Endothelial cell of umbilical vein (primary cell): ENCODE measurements around the gene ZNF800. TPM values are rescaled to one million over a fixed set of nuclear protein-coding genes. Genes with fewer than 3 reads are reported as not detected.

Experiments
- BruUV-seq: library from RNA; stranded (reverse); fragments of 400-500 nt; replicated peaks from 2 replicates; lab custom pipeline; 2021; lab: Mats Ljungman, UMichigan
- CTCF ChIA-PET: fragments of 300-600, 350-600 bp; sonication (Branson Sonifier 250); formaldehyde crosslinking; loops from one replicate; lab custom pipeline; 2021; ENCODE audit warnings: antibody characterized with exemption, inconsistent platforms; lab: Charles Lee
- POLR2A ChIA-PET: fragments of 300-600, 350-600 bp; sonication (Branson Sonifier 250); formaldehyde crosslinking; loops from one replicate; lab custom pipeline; 2021; ENCODE audit warnings: antibody characterized with exemption, inconsistent platforms; lab: Charles Lee
- DNase-seq: peaks from one replicate; pipeline ENCODE4 v3.0.0-alpha.2; 2011; ENCODE audit warnings: low read depth, low spot score
- FAIRE-seq: peaks from 2 replicates; lab custom pipeline; 2011; peaks lifted over from hg19 to GRCh38; lab: Jason Lieb, UNC
- H2AFZ ChIP-seq: 2 replicates; pipeline ENCODE4 v1.6.0; 2012; ENCODE audit warnings: low read depth, low read length, control low read depth, inconsistent platforms
- H3K27ac ChIP-seq: 2 replicates; pipeline ENCODE4 v1.5.1; 2011; ENCODE audit warnings: low read depth, mild to moderate bottlenecking, control low read depth, low read length, moderate library complexity; ENCODE audit not compliant: insufficient read depth
- H3K27me3 ChIP-seq, 2 experiments: 2 replicates each; pipeline versions ENCODE4 v1.6.0 to v1.6.1; 2011; ENCODE audit warnings: low read length in 2 of 2, mixed read lengths in 1 of 2; ENCODE audit not compliant: control insufficient read depth in 2 of 2, insufficient read depth in 2 of 2
- H3K36me3 ChIP-seq, 2 experiments: 2 replicates in 1 of 2; 3 replicates in 1 of 2; pipeline ENCODE4 v1.5.1; 2011; ENCODE audit warnings: low read length in 2 of 2, mild to moderate bottlenecking in 1 of 2, moderate library complexity in 1 of 2; ENCODE audit not compliant: control insufficient read depth in 2 of 2, insufficient read depth in 2 of 2; ENCODE audit errors: extremely low read depth in 1 of 2
- H3K4me1 ChIP-seq: 3 replicates; pipeline ENCODE4 v1.5.1; 2011; ENCODE audit warnings: mild to moderate bottlenecking, low read length; ENCODE audit not compliant: control insufficient read depth, insufficient read depth; ENCODE audit errors: extremely low read depth
- H3K4me2 ChIP-seq: 2 replicates; pipeline ENCODE4 v1.6.1; 2011; ENCODE audit warnings: low read length, control low read depth, mixed read lengths; ENCODE audit not compliant: insufficient read depth
- H3K4me3 ChIP-seq, 3 experiments: fragments of 200-600 bp in 1 of 3; sonication (generic), shearing (Covaris generic) in 1 of 3; replicated peaks in 1 of 3; 2 replicates each; pipeline ENCODE4 v1.5.1; 2011 to 2016; ENCODE audit warnings: control low read depth in 3 of 3, low read length in 3 of 3, mild to moderate bottlenecking in 2 of 3, inconsistent platforms in 1 of 3, low read depth in 1 of 3, moderate library complexity in 1 of 3; ENCODE audit not compliant: insufficient read depth in 1 of 3
- H3K79me2 ChIP-seq: 2 replicates; pipeline ENCODE4 v1.6.0; 2012; ENCODE audit warnings: low read length, inconsistent platforms; ENCODE audit not compliant: control insufficient read depth, insufficient read depth
- H3K9ac ChIP-seq: replicated peaks from 2 replicates; pipeline ENCODE3; 2011; ENCODE audit warnings: low read length, control low read depth; ENCODE audit not compliant: insufficient read depth; ENCODE audit errors: extremely low read depth
- H3K9me1 ChIP-seq: replicated peaks from 3 replicates; pipeline ENCODE4 v1.6.0; 2011; ENCODE audit warnings: mild to moderate bottlenecking, low read length; ENCODE audit not compliant: control insufficient read depth, insufficient read depth; ENCODE audit errors: extremely low read depth
- H3K9me3 ChIP-seq: replicated peaks from 2 replicates; pipeline ENCODE4 v1.5.1; 2012; ENCODE audit warnings: low read length, inconsistent platforms; ENCODE audit not compliant: control insufficient read depth, insufficient read depth
- H4K20me1 ChIP-seq: replicated peaks from 2 replicates; pipeline ENCODE3; 2011; ENCODE audit warnings: mild to moderate bottlenecking, low read length; ENCODE audit not compliant: control insufficient read depth, insufficient read depth; ENCODE audit errors: extremely low read depth
- EZH2 ChIP-seq: IDR thresholded peaks from 2 replicates; pipeline ENCODE4 v1.6.1; 2012; ENCODE audit warnings: borderline replicate concordance, low read depth, mild to moderate bottlenecking, moderate library complexity, low read length, inconsistent platforms; ENCODE audit not compliant: severe bottlenecking
- FOS ChIP-seq: IDR thresholded peaks from 2 replicates; pipeline ENCODE4 v1.6.1; 2011; ENCODE audit warnings: mild to moderate bottlenecking, low read length, moderate library complexity, borderline replicate concordance; ENCODE audit not compliant: insufficient read depth
- GATA2 ChIP-seq: IDR thresholded peaks from 2 replicates; pipeline ENCODE4 v1.7.0; 2011; ENCODE audit warnings: low read depth, mild to moderate bottlenecking, moderate library complexity, mixed read lengths, low read length; ENCODE audit not compliant: insufficient read length, insufficient read depth
- JUN ChIP-seq: IDR thresholded peaks from 2 replicates; pipeline ENCODE4 v1.6.1; 2011; ENCODE audit warnings: borderline replicate concordance, low read depth; ENCODE audit not compliant: insufficient read length, insufficient read depth
- MYC ChIP-seq: IDR thresholded peaks from one replicate; pipeline ENCODE4 v1.6.1; 2011; ENCODE audit warnings: mild to moderate bottlenecking, low read depth, low read length
- POLR2A ChIP-seq: IDR thresholded peaks from 2 replicates; pipeline ENCODE4 v1.6.1; 2012; ENCODE audit warnings: low read depth, mild to moderate bottlenecking, control low read depth, low read length
- POLR2AphosphoS5 ChIP-seq: IDR thresholded peaks from 2 replicates; pipeline ENCODE4 v1.6.1; 2012; ENCODE audit warnings: low read depth, mild to moderate bottlenecking, control low read depth, low read length, moderate library complexity; ENCODE audit not compliant: insufficient read depth
- dilution Hi-C: fragments of 300-500 bp; cut with MboI; formaldehyde crosslinking; loops from one replicate; pipeline ENCODE4 v1.15.0; 2019; ENCODE audit warnings: low sequenced_read_pairs; ENCODE audit not compliant: extremely low pct_ligation_motif_present
- intact Hi-C: fragments of 100-400 bp; cut with micrococcal nuclease; formaldehyde crosslinking; loops from one replicate; pipeline ENCODE4 v1.10.0; 2022
- polyA plus RNA-seq, 4 experiments: library from polyadenylated mRNA; depleted of rRNA in 3 of 4; stranded (reverse) in 3 of 4; unstranded in 1 of 4; fragments of >200 nt; gene quantifications; 2 replicates each; pipeline versions ENCODE4 v1.2.1 to v1.2.3, GENCODE V29; 2011 to 2012; ENCODE audit warnings: missing spikeins in 1 of 4
- total RNA-seq: library from RNA; stranded (reverse); gene quantifications from 2 replicates; pipeline ENCODE4 v1.2.3, GENCODE V29; 2021
- TF ChIP-seq, protein P1 (sequence below): IDR thresholded peaks from 2 replicates; pipeline ENCODE4 v1.6.1; 2011; ENCODE audit not compliant: insufficient read depth, insufficient read length
- TF ChIP-seq, protein P2 (sequence below), 2 donors: IDR thresholded peaks; 1 replicate in 1 of 2; 2 replicates in 1 of 2; pipeline ENCODE4 v1.5.1; 2011; ENCODE audit warnings: low read length in 2 of 2, mild to moderate bottlenecking in 2 of 2, moderate library complexity in 2 of 2, control low read depth in 1 of 2, inconsistent platforms in 1 of 2, low read depth in 1 of 2; ENCODE audit not compliant: insufficient read depth in 1 of 2; ENCODE audit errors: extremely low read depth in 1 of 2

ZNF800 gene
- total and polyA plus RNA-seq, 2 donors (not counting 3 experiments of a cell fraction or from before 2014, with no cell fraction given): 10.9 to 35.4 TPM

DNA sequence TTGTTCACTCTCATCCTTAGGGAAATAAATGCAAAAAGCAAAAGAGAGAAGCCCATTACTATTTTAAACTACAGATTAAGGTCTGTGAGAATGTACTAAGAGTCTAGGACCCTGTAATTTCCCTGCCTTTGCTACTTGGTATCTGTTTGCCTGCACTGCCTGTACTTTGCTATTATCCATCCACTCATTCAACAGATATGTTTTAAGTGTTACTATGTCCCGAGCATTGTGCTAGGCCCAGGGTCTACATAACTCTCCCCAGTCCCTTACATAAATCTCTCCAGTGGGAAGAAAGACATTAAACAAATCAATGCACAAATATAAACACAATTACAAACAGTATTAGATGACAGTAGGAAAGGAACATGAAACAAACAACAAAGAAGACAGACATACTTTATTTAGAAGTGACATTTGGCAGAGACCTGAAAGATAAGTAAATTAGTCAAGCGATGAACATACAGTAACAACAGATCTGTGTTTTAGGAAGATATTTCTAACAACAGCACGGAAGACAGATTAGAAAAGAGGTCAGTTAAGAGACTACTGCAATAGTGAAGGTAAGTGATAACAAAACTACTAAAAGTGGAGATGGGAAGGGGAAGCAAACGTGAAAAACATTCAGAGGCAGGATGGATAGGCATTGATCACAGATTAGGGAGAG is 30.0 kb downstream of the ZNF800 start:
- dilution Hi-C loops (no loop called here), intact Hi-C loops (no loop called here)
- no TSS peak for BruUV-seq
- H4K20me1 ChIP-seq: peaks cover 8% of the 10 kb centered on the region
- peaks cover 20% of the 10 kb centered on the region for H3K79me2 ChIP-seq
- FAIRE-seq (no peak), DNase-seq (no peak)
- no peaks in the 10 kb centered on the region for H3K9me1 ChIP-seq
- no peak overlapping the region for H3K27ac ChIP-seq
- H3K4me1 ChIP-seq: peaks cover 3% of the 10 kb centered on the region
- H3K4me2 ChIP-seq: no peak overlapping the region
- no peaks in the 10 kb centered on the region for H3K9me3 ChIP-seq
- POLR2A ChIA-PET: no interaction called here
- no peak overlapping the region for H3K9ac ChIP-seq
- peaks cover 4 to 11% of the 10 kb centered on the region in 2 experiments for H3K36me3 ChIP-seq
- TF ChIP-seq POLR2AphosphoS5 (no peak), JUN (no peak), GATA2 (no peak), MYC (no peak), FOS (no peak), POLR2A (no peak), EZH2 (no peak)
- TF ChIP-seq, protein P1, sequence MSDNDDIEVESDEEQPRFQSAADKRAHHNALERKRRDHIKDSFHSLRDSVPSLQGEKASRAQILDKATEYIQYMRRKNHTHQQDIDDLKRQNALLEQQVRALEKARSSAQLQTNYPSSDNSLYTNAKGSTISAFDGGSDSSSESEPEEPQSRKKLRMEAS: no peak
- TF ChIP-seq, protein P2, sequence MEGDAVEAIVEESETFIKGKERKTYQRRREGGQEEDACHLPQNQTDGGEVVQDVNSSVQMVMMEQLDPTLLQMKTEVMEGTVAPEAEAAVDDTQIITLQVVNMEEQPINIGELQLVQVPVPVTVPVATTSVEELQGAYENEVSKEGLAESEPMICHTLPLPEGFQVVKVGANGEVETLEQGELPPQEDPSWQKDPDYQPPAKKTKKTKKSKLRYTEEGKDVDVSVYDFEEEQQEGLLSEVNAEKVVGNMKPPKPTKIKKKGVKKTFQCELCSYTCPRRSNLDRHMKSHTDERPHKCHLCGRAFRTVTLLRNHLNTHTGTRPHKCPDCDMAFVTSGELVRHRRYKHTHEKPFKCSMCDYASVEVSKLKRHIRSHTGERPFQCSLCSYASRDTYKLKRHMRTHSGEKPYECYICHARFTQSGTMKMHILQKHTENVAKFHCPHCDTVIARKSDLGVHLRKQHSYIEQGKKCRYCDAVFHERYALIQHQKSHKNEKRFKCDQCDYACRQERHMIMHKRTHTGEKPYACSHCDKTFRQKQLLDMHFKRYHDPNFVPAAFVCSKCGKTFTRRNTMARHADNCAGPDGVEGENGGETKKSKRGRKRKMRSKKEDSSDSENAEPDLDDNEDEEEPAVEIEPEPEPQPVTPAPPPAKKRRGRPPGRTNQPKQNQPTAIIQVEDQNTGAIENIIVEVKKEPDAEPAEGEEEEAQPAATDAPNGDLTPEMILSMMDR (IDR thresholded peaks at IDR 0.05; ENCODE audit: extremely low read depth in 1 of 2, insufficient read depth in 1 of 2, low read depth in 1 of 2, low read length in 2 of 2): no peak
- H2AFZ ChIP-seq: no peak overlapping the region
- CTCF ChIA-PET: no interaction called here
- H3K27me3 ChIP-seq: no peaks in the 10 kb centered on the region
- no peak overlapping the region for H3K4me3 ChIP-seq
